Smooth muscle cell (in vitro differentiated cells): ENCODE measurements around the gene RFC5. TPM values are rescaled to one million over a fixed set of nuclear protein-coding genes. Genes with fewer than 3 reads are reported as not detected.

Source experiments
- DNase-seq: peaks from one replicate; lab custom pipeline; 2025; ENCODE audit not compliant: unreplicated experiment; lab: John Stamatoyannopoulos, UW
- H2AFZ ChIP-seq: fragments of 200-600 bp; sonication (generic); 2 replicates; pipeline ENCODE4 v1.6.0; 2016; ENCODE audit warnings: antibody characterized with exemption, low read depth, mild to moderate bottlenecking
- H3F3A ChIP-seq: fragments of 200-600 bp; sonication (generic); 2 replicates; pipeline ENCODE4 v1.6.0; 2017; ENCODE audit warnings: antibody characterized with exemption, low read depth
- H3K27ac ChIP-seq: fragments of 200-600 bp; sonication (generic); 2 replicates; pipeline ENCODE4 v1.5.1; 2016; ENCODE audit warnings: low read depth, mild to moderate bottlenecking
- H3K27me3 ChIP-seq: fragments of 200-600 bp; sonication (generic); 2 replicates; pipeline ENCODE4 v1.6.1; 2016; ENCODE audit warnings: low read depth, mild to moderate bottlenecking
- H3K36me3 ChIP-seq: fragments of 200-600 bp; sonication (generic); 2 replicates; pipeline ENCODE4 v1.5.1; 2016; ENCODE audit warnings: low read depth
- H3K4me1 ChIP-seq: fragments of 200-600 bp; sonication (generic); 2 replicates; pipeline ENCODE4 v1.5.1; 2016; ENCODE audit warnings: low read depth
- H3K4me2 ChIP-seq: fragments of 200-600 bp; sonication (generic); 2 replicates; pipeline ENCODE4 v1.6.0; 2016; ENCODE audit warnings: mild to moderate bottlenecking
- H3K4me3 ChIP-seq: fragments of 200-600 bp; sonication (generic); 2 replicates; pipeline ENCODE4 v1.5.1; 2016; ENCODE audit warnings: mild to moderate bottlenecking
- H3K79me2 ChIP-seq: fragments of 200-600 bp; sonication (generic); 2 replicates; pipeline ENCODE4 v1.6.0; 2016; ENCODE audit warnings: low read depth, mild to moderate bottlenecking
- H3K9ac ChIP-seq: fragments of 200-600 bp; sonication (generic); 2 replicates; pipeline ENCODE4 v1.6.0; 2016; ENCODE audit warnings: low read depth
- H3K9me3 ChIP-seq: fragments of 200-600 bp; sonication (generic); replicated peaks from 2 replicates; pipeline ENCODE4 v1.5.1; 2016; ENCODE audit warnings: low read depth
- H4K20me1 ChIP-seq: fragments of 200-600 bp; sonication (generic); 2 replicates; pipeline ENCODE4 v1.6.0; 2016; ENCODE audit warnings: low read depth
- CTCF ChIP-seq: fragments of 200-600 bp; sonication (generic); IDR thresholded peaks from 2 replicates; pipeline ENCODE4 v1.5.1; 2017; ENCODE audit warnings: borderline replicate concordance, mild to moderate bottlenecking, antibody characterized with exemption; ENCODE audit not compliant: insufficient read depth, poor library complexity, severe bottlenecking
- whole genome bisulfite sequencing: methylation state at CpG from one replicate; pipeline ENCODE4 v1.1.7; 2016; ENCODE audit warnings: low lambda C conversion rate; 5-methylcytosine and 5-hydroxymethylcytosine counted together
- polyA plus RNA-seq: library from polyadenylated mRNA; unstranded; fragments of >200 nt; fragmentation: Nextera tagmentation; extraction: Ambion mirVana; gene quantifications from 2 replicates; pipeline ENCODE4 v1.2.1, GENCODE V29; 2016
- total RNA-seq: library from RNA; depleted of rRNA; stranded (reverse); fragments of >200 nt; gene quantifications from 2 replicates; pipeline ENCODE4 v1.2.3, GENCODE V29; 2014

The RFC5 gene
- 15.2 and 27.1 TPM in 2 replicates for total RNA-seq
- 16.4 and 17.4 TPM in 2 replicates for polyA plus RNA-seq

- TF ChIP-seq CTCF = no peak
- Histone ChIP-seq H3K36me3 (no peaks in the 10 kb centered on the region), H3F3A (no peaks in the 10 kb centered on the region), H3K4me3 (peak within 1 kb of the TSS; percentile 93), H3K27me3 (no peaks in the 10 kb centered on the region), H3K9ac (peak within 1 kb of the TSS; percentile 91), H3K79me2 (peaks cover 7% of the 10 kb centered on the region), H2AFZ (peak within 1 kb of the TSS; percentile 96), H3K4me1 (peaks cover 10% of the 10 kb centered on the region), H3K27ac (no peak within 1 kb of the TSS), H3K4me2 (peak within 1 kb of the TSS; percentile 98), H3K9me3 (no peaks in the 10 kb centered on the region), H4K20me1 (no peaks in the 10 kb centered on the region)
- 2% methylated on average over 55 of the region's 61 CpGs for WGBS
- DNase-seq = peak; percentile 84
These were observed at the start of gene RFC5 for GRCh38 chr12:118016424-118017264. Gene RFC5 (plus strand): TSS chr12:118016703. CDS start chr12:118016828, 125 bp downstream.

- Histone ChIP-seq H3K9ac (no peak overlapping the region), H3K36me3 (no peaks in the 10 kb centered on the region), H3K4me3 (no peak overlapping the region), H3K27ac (no peak overlapping the region), H3K4me1 (peaks cover 4% of the 10 kb centered on the region), H3K9me3 (no peaks in the 10 kb centered on the region), H3K4me2 (no peak overlapping the region), H3F3A (no peaks in the 10 kb centered on the region), H3K27me3 (peaks cover 59% of the 10 kb centered on the region), H4K20me1 (no peaks in the 10 kb centered on the region), H2AFZ (no peak overlapping the region), H3K79me2 (no peaks in the 10 kb centered on the region)
- no peak for TF ChIP-seq CTCF
- no peak for DNase-seq
- 70% methylated on average over 4 of the region's 4 CpGs for WGBS
These were observed 49.5 kb upstream of the RFC5 start for GRCh38 chr12:117967043-117967442.

- Histone ChIP-seq H3F3A (no peaks in the 10 kb centered on the region), H4K20me1 (no peaks in the 10 kb centered on the region), H3K4me1 (peaks cover 4% of the 10 kb centered on the region), H3K4me2 (no peak overlapping the region), H3K79me2 (no peaks in the 10 kb centered on the region), H3K36me3 (no peaks in the 10 kb centered on the region), H3K27me3 (peaks cover 59% of the 10 kb centered on the region), H2AFZ (no peak overlapping the region), H3K4me3 (no peak overlapping the region), H3K9me3 (no peaks in the 10 kb centered on the region), H3K27ac (no peak overlapping the region), H3K9ac (no peak overlapping the region)
- DNase-seq = no peak
- TF ChIP-seq CTCF = no peak
- WGBS = 24% methylated on average over 12 of the region's 12 CpGs
These were observed 49.0 kb upstream of the RFC5 start for GRCh38 chr12:117967512-117967911.
